ENCODE measurements around the gene FLNC.

- TF ChIP-seq POLR2A (IDR thresholded peaks at IDR 0.05; ENCODE audit: low read length) (no peak), GATA1 (IDR thresholded peaks at IDR 0.05; ENCODE audit: low read depth, low read length) (no peak)
Observed at GRCh38 chr7:128840326-128841170, 10.3 kb downstream of the FLNC start.

Measured in erythroblast (primary cell).